ENCODE data around the gene LMNA. TPM values are rescaled to one million over a fixed set of nuclear protein-coding genes. Genes with fewer than 3 reads are reported as not detected.

The LMNA gene
- total RNA-seq, 1 experiment from 2014 or later = 944 TPM

DNA sequence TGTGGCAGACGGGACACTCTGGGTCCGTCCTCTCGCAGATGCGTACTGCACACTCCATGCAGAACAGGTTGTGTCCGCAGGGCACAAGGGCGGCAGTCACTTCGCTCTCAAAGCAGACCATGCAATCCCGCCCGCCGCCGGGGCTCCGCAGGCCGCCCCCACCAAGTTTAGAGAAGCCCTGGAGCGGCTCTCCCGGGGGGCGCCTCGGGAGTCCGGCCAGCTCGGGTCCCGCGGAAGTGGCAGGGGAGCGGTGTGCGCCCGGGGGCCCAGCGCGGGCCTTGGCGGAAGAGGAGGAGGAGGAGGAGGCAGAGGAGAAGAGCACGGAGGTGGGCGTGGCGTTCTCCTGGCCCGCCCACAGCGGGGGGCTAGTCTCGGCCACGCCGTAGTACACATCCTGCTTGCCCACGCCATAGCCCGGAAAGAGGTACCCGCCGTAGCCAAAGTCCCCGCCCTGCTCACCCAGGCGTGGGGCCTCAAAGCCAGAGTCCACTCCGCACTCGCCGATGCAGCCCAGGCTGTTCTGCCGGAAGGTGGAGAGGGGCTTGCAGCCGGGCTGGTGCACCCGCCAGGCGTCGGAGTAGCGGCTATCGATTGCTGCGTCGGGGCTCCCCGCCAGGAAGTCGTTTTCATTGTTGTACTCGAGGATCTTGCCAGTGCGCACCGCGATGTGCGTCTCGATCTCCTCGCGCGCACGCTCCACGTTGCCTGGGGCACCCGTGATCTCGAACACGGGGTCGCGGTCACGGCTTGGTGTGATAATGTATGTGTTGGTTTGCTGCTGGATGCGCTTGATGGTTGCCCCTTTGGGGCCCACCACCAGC lies 37.7 kb upstream of the LMNA start:
- no peaks in the 10 kb centered on the region for H3K9me3 ChIP-seq (replicated peaks)
- peaks cover 11% of the 10 kb centered on the region for H3K4me1 ChIP-seq (replicated peaks)
- no peak overlapping the region for H3K27ac ChIP-seq
- peaks cover 8% of the 10 kb centered on the region for H3K36me3 ChIP-seq
- H3K27me3 ChIP-seq (replicated peaks) = no peaks in the 10 kb centered on the region
- DNase-seq (ENCODE audit: low read depth in 1 of 2, low spot score in 2 of 2) = no peak
- H3K4me3 ChIP-seq = no peak overlapping the region

DNA sequence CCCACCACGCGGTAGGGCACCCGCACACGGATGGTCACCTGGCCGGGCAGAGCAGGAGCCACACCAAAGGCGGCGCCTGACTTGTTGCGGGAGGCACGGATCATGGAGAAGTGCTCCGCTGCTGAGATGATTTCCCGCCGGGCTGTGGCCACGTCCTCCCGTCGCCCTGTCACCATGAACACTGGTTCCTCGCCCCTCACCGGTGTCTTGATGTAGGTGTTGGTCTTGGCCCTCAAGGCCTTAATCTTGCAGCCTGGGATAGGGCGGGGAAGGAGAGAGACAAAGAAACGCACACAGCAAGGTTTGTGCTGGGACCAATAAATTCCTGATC lies 37.1 kb upstream of the LMNA start:
- H3K4me3 ChIP-seq = no peak overlapping the region
- no peak for DNase-seq (ENCODE audit: low read depth in 1 of 2, low spot score in 2 of 2)
- H3K27ac ChIP-seq = no peak overlapping the region
- H3K27me3 ChIP-seq (replicated peaks) = no peaks in the 10 kb centered on the region
- no peaks in the 10 kb centered on the region for H3K9me3 ChIP-seq (replicated peaks)
- H3K4me1 ChIP-seq (replicated peaks) = peaks cover 11% of the 10 kb centered on the region
- peaks cover 8% of the 10 kb centered on the region for H3K36me3 ChIP-seq

DNA sequence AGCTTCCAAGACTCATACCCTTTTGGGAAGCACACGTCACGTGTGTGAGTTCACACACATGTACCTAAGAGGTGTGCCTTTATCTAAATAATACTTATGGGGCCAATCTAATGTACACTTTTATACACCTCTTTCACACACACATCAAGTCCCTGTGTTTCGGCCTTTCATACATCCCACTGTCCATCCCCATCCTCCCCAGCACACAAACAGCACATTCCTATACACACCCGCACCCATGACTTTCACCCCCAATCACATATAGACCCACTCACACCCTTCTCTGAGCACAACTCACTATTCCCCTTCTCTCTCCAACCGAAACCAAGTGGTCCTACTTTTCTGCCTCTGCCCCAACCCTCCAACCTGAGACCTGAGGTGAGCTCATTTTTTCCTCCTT lies 35.8 kb upstream of the LMNA start:
- no peaks in the 10 kb centered on the region for H3K9me3 ChIP-seq (replicated peaks)
- DNase-seq (ENCODE audit: low read depth in 1 of 2, low spot score in 2 of 2) = no peak
- no peak overlapping the region for H3K27ac ChIP-seq
- H3K4me3 ChIP-seq = no peak overlapping the region
- H3K27me3 ChIP-seq (replicated peaks) = no peaks in the 10 kb centered on the region
- peaks cover 8% of the 10 kb centered on the region for H3K36me3 ChIP-seq
- peaks cover 15% of the 10 kb centered on the region for H3K4me1 ChIP-seq (replicated peaks)

DNA sequence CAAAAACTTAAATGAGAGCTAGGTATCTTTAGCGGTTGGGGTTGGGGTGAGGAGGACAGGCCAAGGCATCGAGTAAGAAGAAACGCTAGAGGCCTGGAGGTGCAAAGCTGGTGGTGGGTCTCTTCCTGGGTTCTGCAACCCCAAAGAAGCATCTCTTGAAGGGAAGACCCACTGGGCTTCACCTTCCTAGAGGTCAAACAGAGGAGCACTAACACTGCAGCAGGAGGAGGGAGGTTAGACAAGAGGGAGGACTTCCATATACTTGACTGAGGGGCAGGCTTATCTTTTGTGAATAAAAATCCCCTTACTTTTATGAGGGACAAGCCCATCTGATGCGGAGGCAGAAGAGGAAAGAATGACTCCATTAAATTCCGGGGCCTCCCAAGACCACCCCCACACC lies 34.7 kb upstream of the LMNA start:
- H3K36me3 ChIP-seq = peaks cover 8% of the 10 kb centered on the region
- peaks cover 15% of the 10 kb centered on the region for H3K4me1 ChIP-seq (replicated peaks)
- H3K4me3 ChIP-seq = no peak overlapping the region
- H3K9me3 ChIP-seq (replicated peaks) = no peaks in the 10 kb centered on the region
- H3K27me3 ChIP-seq (replicated peaks) = no peaks in the 10 kb centered on the region
- H3K27ac ChIP-seq = no peak overlapping the region
- DNase-seq (ENCODE audit: low read depth in 1 of 2, low spot score in 2 of 2) = no peak

DNA sequence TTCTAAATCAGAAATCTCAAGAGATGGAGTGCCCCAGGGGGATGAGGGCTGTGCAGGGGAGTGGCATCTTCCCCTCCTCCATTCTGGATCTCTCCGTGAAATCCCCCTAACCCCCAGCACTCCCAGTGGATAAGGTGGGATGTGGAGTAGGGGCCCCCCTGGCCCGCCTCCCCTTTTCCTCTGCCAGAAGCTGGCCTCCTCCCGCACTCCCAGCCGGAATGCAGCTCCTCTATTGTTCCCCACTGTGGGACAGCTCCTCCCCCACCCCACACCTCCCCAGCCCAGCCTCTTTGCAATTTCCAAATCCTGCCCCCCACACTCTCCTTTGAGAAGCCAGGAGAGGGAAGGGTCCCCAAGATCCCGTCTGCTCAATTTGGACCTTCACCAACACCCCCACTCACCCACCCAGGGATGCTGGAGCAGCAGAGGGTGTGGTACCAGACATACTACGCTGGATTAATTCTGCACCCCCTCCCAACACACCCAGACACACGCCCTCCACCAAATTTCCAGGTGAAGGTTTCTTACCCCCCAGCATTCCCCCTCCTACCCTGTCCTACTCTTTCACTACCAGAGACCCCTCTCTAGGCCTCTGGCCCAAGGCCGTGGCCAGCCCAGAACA lies 34.2 kb upstream of the LMNA start:
- Histone ChIP-seq H3K36me3 (peaks cover 8% of the 10 kb centered on the region), H3K27me3 (replicated peaks) (no peaks in the 10 kb centered on the region), H3K4me3 (no peak overlapping the region), H3K27ac (no peak overlapping the region), H3K9me3 (replicated peaks) (no peaks in the 10 kb centered on the region), H3K4me1 (replicated peaks) (peaks cover 15% of the 10 kb centered on the region)
- no peak for DNase-seq (ENCODE audit: low read depth in 1 of 2, low spot score in 2 of 2)

DNA sequence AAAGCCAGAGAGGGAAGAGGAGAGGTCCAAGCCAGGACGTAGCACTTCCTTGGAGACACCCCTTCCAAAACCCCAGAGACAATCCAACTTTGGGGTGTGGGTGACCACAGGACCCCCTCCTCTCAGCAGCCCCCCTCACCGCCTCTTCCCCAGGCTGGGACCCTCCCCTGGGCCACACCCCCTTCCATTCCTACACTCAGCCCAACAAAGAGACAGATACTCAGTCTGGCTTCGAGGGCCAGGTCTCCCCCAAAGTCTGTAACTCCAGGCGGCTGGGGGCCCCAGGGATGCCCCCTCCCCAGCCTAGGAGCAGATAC lies 33.7 kb upstream of the LMNA start:
- peaks cover 15% of the 10 kb centered on the region for H3K4me1 ChIP-seq (replicated peaks)
- peaks cover 8% of the 10 kb centered on the region for H3K36me3 ChIP-seq
- no peak for DNase-seq (ENCODE audit: low read depth in 1 of 2, low spot score in 2 of 2)
- H3K9me3 ChIP-seq (replicated peaks) = no peaks in the 10 kb centered on the region
- peak overlapping the region; percentile 65 for H3K4me3 ChIP-seq
- H3K27me3 ChIP-seq (replicated peaks) = no peaks in the 10 kb centered on the region
- H3K27ac ChIP-seq = no peak overlapping the region

DNA sequence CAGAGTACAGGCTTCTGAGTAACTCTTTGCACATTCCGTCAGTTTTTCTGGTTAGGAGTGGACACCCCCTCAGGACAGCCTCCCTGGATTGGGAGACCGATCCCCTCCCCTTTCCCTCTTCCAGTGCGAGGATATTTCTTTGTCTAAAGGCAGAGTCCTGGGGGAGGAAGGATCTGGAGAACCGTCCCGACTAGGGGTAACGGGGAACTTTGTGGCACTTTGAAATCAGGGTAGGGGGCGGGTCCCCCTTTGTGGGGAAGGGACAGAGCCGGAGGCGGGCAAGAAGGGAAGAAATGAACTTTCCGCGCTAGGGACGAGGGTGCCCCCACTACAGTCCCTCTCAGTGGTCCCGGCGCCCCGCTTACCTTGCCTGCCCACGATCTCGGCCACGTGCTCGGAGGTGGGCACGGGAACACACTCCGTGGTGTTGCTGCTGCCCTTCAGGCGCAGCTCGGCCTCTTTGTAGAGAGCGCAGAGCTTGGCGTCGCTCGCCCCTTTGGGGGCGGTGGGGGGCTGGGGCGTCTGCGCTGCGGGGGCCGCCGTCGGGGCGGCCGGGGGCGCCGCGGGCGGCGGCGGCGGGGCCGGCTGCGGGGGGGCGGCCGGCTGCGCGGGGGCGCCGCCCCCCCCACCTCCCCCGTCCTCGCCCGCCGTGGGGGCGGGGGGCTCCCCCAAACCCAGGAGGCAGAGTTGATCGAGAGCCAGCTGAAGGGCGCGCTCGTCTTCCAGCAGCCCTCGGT lies 33.2 kb upstream of the LMNA start:
- peaks cover 8% of the 10 kb centered on the region for H3K36me3 ChIP-seq
- H3K27ac ChIP-seq = no peak overlapping the region
- no peak for DNase-seq (ENCODE audit: low read depth in 1 of 2, low spot score in 2 of 2)

DNA sequence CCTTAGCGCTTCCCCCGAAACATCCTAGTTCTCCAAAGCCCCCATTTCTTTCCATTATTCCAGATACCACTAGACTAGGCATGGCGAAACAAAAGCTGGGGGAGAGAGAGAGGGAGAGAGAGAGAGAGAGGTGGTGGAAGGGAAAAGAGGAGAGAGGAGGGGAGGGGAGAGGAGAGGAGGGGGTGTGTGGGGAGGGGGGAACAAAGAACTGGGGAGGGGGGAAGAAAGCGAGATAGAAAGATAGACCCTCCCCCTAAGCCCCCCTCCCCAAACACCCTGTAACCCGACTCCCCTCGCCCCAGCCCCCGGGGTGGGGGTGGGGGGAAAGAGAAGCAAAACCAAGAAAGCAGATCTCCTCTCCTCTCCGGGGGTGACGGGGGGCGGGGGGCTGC lies 32.6 kb upstream of the LMNA start:
- peaks cover 5% of the 10 kb centered on the region for H3K36me3 ChIP-seq
- H3K4me1 ChIP-seq (replicated peaks) = peaks cover 24% of the 10 kb centered on the region
- no peak overlapping the region for H3K27ac ChIP-seq
- H3K4me3 ChIP-seq = peak overlapping the region; percentile 65
- no peak for DNase-seq (ENCODE audit: low read depth in 1 of 2, low spot score in 2 of 2)
- H3K27me3 ChIP-seq (replicated peaks) = no peaks in the 10 kb centered on the region
- H3K9me3 ChIP-seq (replicated peaks) = no peaks in the 10 kb centered on the region

More for the DNA sequence above, 33.2 kb upstream of the LMNA start:
- Histone ChIP-seq H3K9me3 (replicated peaks) (no peaks in the 10 kb centered on the region), H3K4me3 (peak overlapping the region; percentile 65), H3K27me3 (replicated peaks) (no peaks in the 10 kb centered on the region), H3K4me1 (replicated peaks) (peaks cover 19% of the 10 kb centered on the region)

DNA sequence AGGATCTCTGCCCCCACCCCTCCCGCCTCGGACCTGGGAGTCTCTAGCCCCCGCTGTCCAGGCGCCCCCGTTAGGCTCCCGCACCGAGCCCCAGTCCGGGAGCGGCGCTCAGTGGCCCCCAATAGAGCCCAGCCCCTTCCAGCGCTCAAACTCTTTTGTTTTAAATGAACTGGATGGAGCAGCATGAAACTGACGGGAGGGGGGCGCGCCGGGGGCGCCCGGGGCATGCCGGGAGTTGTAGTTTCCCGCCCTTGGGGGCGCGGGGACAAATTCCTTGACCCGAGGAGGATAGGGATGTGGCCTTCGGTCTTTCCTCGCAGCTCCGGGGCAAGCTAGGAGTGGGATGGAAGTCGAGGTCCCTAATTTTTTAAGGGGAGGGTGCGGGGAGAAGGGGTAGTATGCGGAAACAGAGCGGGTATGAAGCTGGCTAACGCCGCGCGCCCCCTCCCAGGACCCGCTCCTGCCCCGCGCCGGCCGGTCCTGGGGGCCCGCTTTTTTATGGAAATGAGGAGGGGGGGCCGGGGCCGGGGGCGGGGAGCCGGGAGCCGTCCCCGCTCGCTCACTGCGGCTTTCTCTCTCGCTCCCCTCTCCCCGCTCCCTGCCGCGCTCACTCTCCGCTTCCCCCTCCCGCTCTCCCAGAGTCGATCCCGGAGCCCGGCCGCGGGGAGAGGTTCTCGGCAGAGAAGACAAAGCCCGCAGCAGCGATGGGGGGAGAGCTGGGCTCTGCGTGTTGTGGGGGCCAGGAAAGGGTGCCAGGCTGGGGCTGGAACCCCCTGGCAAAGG lies 32.0 kb upstream of the LMNA start, which contains the start of gene MEX3A:
TSS of gene MEX3A (minus strand) at position 157 of the 783 bp plus-strand sequence. CDS start 467 bp downstream, outside the sequence.
- DNase-seq (ENCODE audit: low read depth in 1 of 2, low spot score in 2 of 2) = peak; percentile 65 to 79
- Histone ChIP-seq H3K27ac (no peak within 1 kb of the TSS), H3K9me3 (replicated peaks) (no peaks in the 10 kb centered on the region), H3K27me3 (replicated peaks) (no peaks in the 10 kb centered on the region), H3K4me3 (peak within 1 kb of the TSS; percentile 65), H3K36me3 (no peaks in the 10 kb centered on the region), H3K4me1 (replicated peaks) (peaks cover 24% of the 10 kb centered on the region)

DNA sequence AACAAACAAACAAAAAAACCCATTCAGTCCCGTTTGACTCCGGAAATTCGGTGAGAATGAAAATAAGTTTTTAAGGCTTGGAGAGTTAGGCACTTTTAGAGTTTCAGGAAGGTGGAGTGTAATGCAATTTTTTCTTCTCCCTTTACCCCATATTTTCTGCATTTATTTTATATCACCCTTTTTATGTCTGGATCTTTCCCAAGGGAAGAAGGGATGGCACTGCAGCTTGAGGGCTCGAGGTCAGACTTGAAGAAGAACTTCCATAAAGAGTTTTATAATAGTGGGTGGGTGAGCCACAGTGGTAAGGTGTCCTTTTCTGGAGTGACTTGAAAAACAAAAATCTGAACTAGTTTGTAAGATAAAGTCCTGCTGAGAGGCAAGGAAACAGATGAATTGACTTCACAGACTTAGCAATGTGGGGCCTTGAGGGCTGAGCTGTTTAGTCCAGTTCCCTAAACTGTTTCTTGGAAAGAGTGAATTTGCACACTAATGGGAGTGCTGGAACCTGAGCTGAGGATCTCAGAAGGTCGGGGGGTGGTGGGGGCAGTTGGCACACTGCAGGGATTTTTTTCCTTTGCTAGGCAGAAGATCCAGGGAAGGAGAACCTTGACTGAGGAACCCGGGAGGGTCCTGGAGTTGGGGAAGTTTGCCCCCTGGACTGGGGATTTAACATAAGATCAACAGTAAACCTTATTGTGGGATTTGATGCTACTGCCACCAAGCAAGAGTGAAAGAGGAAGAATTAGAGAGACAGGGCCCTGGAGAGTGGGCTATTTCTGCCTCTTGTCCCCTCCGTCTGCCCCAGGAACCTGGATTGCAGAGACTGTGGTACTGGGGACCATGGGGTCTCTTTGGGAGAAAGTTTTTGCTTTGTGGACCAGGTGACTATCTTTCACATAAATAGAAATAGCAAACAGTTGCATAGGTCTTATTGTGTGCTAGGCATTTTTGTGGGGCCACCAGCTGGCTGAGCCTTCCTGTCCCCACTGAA lies 30.4 kb upstream of the LMNA start:
- H3K27ac ChIP-seq = no peak overlapping the region
- H3K4me3 ChIP-seq = no peak overlapping the region

DNA sequence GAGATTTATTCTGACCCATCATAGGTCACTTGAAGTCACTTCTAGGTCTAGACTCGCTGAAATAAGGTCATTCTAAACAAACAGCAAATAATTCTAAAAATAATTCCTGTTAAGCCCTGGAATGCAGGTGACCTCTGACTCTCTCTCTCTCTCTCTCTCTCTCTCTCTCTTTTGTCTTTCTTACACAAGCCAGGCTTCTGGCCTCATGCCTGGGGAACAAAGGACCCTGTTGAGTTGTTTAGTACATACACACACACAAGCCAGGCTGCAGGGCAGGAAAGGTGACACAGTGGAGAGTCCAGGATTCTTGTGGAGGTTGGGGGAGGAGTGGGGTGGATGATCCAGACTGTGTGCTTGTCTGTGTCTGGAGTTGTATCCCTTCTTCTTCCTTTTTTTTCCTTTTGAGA lies 28.3 kb upstream of the LMNA start:
- Histone ChIP-seq H3K27me3 (replicated peaks) (no peaks in the 10 kb centered on the region), H3K4me3 (no peak overlapping the region), H3K4me1 (replicated peaks) (peaks cover 15% of the 10 kb centered on the region), H3K27ac (no peak overlapping the region), H3K9me3 (replicated peaks) (no peaks in the 10 kb centered on the region), H3K36me3 (no peaks in the 10 kb centered on the region)
- DNase-seq (ENCODE audit: low read depth in 1 of 2, low spot score in 2 of 2) = peak; percentile 53 to 69

More for the DNA sequence above, 30.4 kb upstream of the LMNA start:
- no peak for DNase-seq (ENCODE audit: low read depth in 1 of 2, low spot score in 2 of 2)
- Histone ChIP-seq H3K4me1 (replicated peaks) (peaks cover 24% of the 10 kb centered on the region), H3K36me3 (no peaks in the 10 kb centered on the region), H3K27me3 (replicated peaks) (no peaks in the 10 kb centered on the region), H3K9me3 (replicated peaks) (no peaks in the 10 kb centered on the region)

DNA sequence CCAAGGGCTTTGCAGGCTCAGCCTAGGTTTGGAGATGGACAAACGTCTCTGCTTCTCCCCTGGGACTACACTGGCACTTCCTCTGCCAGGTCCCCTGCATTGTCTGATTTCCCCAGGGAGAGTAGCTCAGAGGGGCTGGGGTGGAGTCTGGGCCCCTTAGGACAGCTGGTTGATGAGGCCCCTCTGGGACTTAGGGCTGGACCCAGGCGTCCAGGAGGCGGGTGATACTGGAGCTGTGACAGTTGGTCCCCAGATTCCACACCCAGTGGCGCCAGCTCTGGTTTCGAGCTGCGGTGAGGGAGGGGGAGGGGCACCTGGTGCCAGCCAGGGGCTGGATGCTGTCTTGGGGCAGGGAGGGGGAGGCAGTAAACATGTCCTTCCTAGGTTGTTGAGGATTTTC lies 24.8 kb upstream of the LMNA start:
- DNase-seq (ENCODE audit: low read depth in 1 of 2, low spot score in 2 of 2) = no peak
- no peak overlapping the region for H3K27ac ChIP-seq
- no peaks in the 10 kb centered on the region for H3K9me3 ChIP-seq (replicated peaks)
- no peaks in the 10 kb centered on the region for H3K27me3 ChIP-seq (replicated peaks)
- H3K4me1 ChIP-seq (replicated peaks) = peaks cover 9% of the 10 kb centered on the region
- H3K4me3 ChIP-seq = no peak overlapping the region
- no peaks in the 10 kb centered on the region for H3K36me3 ChIP-seq
